GM18526 (cell line): ENCODE data around the gene VEGFA.

ENCODE experiments used
- POLR2A ChIP-seq: IDR thresholded peaks from 3 replicates; pipeline ENCODE4 v1.6.1; 2011; ENCODE audit not compliant: insufficient read length; ENCODE audit errors: extremely low read depth

VEGFA gene

GRCh38 chr6:43744491-43744890 lies 25.5 kb upstream of the VEGFA start:
- TF ChIP-seq POLR2A, result no peak

DNA sequence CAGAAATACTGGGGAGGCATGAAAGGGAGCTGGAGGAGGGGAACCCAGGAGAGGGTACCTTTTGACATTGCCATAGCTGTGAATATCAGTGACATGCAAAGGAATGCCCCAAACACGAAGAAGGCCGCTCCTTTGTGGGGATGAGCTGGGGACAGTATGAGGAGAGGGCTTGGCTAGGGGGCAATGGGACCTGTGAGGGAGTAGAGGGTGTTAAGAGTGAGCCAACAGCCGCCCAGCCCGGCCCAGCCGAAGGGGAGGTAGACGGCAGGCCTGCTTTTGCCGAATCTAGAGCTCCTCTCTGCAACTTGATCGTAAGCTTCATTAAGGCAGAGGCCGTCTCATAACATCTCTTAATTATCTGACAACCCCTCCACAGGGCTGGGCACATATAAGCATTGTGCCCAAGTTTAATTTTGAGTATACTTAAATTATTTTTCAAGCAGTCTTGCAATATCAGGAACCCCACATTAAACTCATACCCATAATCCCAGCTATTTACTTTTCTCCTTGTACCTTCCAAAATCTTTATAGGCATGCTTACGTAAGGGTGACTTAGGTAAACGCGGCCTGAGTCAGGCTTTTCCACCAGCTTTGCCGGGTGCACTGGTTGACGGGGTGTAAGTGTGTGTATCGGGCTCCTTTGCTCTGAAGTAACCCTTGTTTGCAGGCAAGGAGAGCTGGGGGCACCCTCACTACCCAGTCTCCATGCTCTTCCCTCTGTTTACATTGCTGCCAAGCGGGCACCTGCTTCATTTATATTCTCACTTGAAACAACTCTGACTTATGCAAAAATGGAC lies 24.9 kb upstream of the VEGFA start:
- no peak for TF ChIP-seq POLR2A

DNA sequence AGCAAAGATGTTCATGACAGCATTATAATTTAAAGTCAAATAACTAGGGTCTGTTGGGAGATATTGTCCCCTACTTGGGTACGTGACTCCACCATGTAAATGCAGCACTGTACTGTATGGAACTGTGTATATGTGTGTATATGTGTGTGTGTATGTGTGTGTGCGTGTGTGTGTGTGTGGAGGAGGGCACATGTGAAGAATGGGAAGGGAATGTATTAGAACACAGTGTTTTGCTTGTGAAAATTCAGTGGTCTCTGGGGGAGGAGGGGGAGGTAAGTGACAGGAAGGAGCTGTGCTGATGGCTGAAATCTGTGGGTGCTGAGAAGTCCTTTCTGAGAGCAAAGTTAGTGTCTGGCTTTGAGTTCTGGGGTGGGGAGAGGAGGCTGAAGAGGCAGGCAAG lies 23.9 kb upstream of the VEGFA start:
- TF ChIP-seq POLR2A, result no peak

GRCh38 chr6:43746613-43747102 lies 23.4 kb upstream of the VEGFA start:
- no peak for TF ChIP-seq POLR2A

GRCh38 chr6:43747784-43748183 lies 22.2 kb upstream of the VEGFA start:
- no peak for TF ChIP-seq POLR2A

DNA sequence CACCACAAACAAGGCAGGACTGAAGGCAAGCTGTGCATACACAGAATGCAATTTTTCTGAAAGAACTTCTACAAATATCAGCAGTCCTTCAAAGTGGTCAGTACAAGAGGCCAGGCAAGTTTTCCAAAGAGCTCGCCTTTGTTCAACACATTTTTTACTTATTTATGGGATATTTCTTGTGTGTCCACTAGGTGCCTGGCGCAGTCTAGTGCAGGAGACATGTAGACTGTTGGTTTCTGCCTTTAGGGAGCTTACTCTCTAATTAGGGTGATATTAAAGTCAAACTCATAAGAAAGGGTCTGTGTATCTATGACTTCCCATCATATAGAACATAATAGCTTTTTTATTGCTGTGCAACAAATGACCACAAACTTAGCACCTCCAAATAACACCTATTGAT lies 21.2 kb upstream of the VEGFA start:
- no peak for TF ChIP-seq POLR2A

DNA sequence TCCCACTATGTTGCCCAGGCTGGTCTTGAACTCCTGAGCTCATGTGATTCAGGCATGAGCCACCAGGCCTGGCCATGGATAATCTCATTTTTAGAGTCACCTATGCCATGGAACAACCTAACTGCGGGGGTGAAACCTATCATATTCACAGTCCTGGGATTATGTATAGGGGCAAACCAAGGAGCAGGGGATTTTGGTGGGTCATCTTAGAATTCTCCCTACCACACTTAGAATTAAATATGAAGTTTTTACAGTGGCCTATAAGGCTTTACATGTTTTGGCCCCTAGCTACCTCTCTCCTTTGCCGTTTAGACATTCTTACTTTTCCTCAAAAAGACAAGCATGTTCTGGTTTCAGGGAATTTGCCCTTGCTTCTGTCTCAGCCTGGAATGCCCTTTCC lies 20.6 kb upstream of the VEGFA start:
- no peak for TF ChIP-seq POLR2A

DNA sequence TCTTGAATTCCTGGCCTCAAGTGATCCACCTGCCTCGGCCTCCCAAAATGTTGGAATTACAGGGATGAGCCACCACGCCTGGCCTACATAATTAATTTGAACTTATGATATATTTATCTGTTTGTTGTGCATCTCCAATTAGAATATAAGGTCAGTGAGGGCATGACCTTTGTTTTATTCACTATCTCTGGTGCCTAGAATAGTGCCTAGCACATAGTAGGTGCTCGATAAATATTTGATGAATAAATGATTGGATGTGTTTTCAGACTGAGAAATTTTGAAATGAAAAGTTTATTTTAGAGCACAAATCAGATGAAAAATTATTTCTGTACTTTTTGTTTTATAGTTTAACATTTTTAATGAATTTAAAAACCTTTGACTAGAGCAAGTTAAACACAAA lies 19.4 kb upstream of the VEGFA start:
- no peak for TF ChIP-seq POLR2A

DNA sequence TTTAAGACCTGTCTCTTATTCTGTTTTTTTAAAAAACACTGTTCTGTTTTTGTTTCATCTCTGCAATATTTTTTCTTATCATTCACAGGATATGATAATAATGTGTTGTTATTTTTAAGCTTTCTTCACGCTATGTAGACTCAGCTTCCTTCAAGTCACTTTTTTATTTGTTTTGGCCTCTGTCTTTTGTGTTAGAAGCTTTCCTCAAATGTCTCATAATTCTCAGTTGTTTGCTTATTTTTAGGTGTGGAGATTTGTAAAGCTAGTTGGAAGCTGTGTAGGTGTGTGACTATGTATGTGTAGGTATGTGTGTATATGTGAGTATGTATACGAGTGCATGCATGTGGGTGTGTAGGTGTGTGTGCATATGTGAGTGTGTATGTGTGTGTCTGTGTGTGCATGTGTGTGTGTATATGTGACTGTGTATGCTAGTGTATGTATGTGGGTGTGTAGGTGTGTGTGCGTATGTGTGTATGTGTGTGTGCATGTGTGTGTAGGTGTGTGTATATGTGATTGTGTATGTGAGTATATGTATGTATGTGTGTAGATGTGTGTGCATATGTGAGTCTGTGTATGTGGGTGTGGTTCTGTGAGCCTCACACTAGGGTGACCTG lies 16.3 kb upstream of the VEGFA start:
- no peak for TF ChIP-seq POLR2A

- no peak for TF ChIP-seq POLR2A
Measured at GRCh38 chr6:43757966-43758616, 11.9 kb upstream of the VEGFA start.

GRCh38 chr6:43758617-43759050 lies 11.4 kb upstream of the VEGFA start:
- no peak for TF ChIP-seq POLR2A

GRCh38 chr6:43759136-43759906 lies 10.7 kb upstream of the VEGFA start:
- no peak for TF ChIP-seq POLR2A

- TF ChIP-seq POLR2A, result no peak
Measured at GRCh38 chr6:43759907-43760206, 10.2 kb upstream of the VEGFA start.

DNA sequence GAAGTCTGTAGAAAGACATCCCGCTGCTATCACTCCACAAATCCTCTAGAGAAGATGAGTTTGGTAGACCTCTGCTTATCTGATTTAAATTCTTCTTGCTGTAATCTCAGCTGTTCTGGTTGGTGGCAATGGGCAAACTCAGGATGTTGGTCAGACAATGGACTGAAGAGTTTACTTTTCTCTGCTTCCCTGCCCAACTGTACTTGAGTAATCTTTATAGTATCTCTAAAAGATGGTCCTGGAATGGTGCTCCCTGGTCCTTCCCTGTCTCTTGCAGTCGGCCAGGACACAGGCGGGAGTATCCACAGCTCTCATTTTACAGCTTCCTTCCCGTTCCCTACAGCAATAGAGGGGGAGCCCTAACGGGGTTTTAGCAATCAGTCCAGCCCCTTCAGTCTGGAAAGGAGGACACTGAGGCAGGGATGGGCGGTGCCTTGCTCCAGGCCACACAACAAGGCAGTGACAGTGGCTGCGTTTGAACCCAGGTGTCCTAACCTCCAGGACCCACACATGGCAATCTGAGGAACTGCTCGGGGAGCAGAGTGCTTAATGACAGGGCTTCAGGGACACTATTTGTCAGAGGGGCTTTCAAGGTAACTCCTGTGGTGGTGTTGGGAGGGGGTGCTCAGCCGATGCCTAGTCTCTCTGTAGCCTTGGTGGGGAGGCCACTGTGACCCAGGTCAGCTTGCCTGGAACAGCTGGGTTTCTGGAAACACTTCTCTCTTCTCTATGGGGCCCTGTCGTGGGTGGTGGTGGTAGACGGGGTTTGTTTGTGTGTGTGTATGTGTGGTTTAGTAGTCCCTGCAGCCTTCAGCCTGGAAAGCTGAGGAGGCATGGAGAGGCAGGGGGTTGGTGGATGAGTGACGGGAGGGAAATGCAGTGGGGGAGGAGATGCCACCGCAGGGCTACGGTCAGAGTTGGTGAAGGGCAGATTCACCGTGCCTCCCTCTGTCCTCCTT lies 9.5 kb upstream of the VEGFA start:
- TF ChIP-seq POLR2A, result no peak

DNA sequence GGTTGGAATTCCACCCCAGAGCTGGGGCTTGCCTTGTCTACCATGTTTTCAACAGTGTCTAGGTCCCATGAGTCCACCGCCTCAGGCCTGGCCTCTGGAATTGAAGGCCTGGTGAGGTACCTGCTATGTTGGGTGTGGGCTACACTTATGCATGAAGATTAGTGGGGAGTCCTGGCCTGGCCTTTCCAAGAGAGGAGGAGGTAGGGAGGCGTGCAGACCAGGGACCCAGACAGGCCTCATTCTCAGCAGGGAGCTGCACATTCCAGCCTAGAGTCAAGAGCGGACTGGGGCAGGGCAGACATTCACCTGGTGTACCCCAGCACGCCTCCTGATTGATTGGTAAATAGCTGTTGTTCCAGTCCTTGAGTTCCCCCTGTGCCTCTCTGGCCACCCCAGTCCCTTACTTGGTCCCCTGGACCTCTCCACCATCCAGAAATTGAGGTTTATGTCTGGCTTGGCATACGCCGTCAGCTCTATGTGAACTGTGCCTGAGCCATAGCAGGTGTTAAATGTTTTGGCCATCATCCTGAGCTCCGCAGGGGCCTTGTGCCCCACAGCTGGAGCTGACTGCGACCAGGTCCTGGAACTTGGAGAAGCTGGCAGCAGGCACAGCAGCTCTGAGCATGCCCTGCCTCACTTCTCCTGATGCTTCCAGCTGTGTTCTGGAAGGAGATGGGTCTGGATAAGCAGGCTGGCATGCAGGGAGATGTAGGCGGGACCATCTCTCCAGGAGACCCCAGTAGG lies 8.2 kb upstream of the VEGFA start:
- no peak for TF ChIP-seq POLR2A
